Thyroid gland (tissue), 4 donors: Measurements from ENCODE around the gene VIT. TPM values are rescaled to one million over a fixed set of nuclear protein-coding genes. Genes with fewer than 3 reads are reported as not detected.

Experiments used
- DNase-seq, 2 donors: peaks; one replicate each; pipeline ENCODE4 v3.0.0-alpha.2; 2019
- H3K27ac ChIP-seq, 3 donors: fragments of 200-600 bp; sonication (generic); 1 replicate in 2 of 3; 2 replicates in 1 of 3; pipeline ENCODE4 v1.5.1; 2016 to 2019; ENCODE audit warnings: mild to moderate bottlenecking in 1 of 3, moderate library complexity in 1 of 3
- H3K27me3 ChIP-seq: fragments of 200-600 bp; sonication (generic); one replicate; pipeline ENCODE4 v1.5.1; 2019
- H3K36me3 ChIP-seq, 2 donors: fragments of 200-600 bp; sonication (generic); one replicate each; pipeline ENCODE4 v1.5.1; 2016 to 2019
- H3K4me1 ChIP-seq, 2 donors: fragments of 200-600 bp; sonication (generic); one replicate each; pipeline ENCODE4 v1.5.1; 2017 to 2019
- H3K4me3 ChIP-seq, 3 donors: fragments of 200-600 bp; sonication (generic); replicated peaks in 1 of 3; 1 replicate in 2 of 3; 2 replicates in 1 of 3; pipeline ENCODE4 v1.5.1; 2016; ENCODE audit warnings: mild to moderate bottlenecking in 1 of 3
- H3K9me3 ChIP-seq: fragments of 200-600 bp; sonication (generic); one replicate; pipeline ENCODE4 v1.5.1; 2017
- CTCF ChIP-seq, 6 experiments: fragments of 200-600 bp in 3 of 6; fragments of 450-650 bp in 3 of 6; sonication (generic) in 3 of 6; IDR thresholded peaks; one replicate each; pipeline ENCODE4 v1.5.1; 2016 to 2019; ENCODE audit warnings: antibody characterized with exemption in 6 of 6, mild to moderate bottlenecking in 2 of 6, inconsistent platforms in 1 of 6, moderate library complexity in 1 of 6
- POLR2A ChIP-seq, 2 donors: fragments of 450-650 bp; IDR thresholded peaks; one replicate each; pipeline ENCODE4 v1.6.1; 2017; ENCODE audit warnings: antibody characterized with exemption in 2 of 2, mild to moderate bottlenecking in 2 of 2, moderate library complexity in 1 of 2
- WGBS, 2 donors: methylation state at CpG; one replicate each; pipeline ENCODE4 v1.1.5; 2017; 5-methylcytosine and 5-hydroxymethylcytosine counted together
- intact Hi-C: fragments of 100-400 bp; cut with DNase I; formaldehyde crosslinking; loops from one replicate; pipeline ENCODE4 v1.15.1; 2023
- total RNA-seq, 4 donors: library from RNA; depleted of rRNA; stranded (reverse); fragments of >200 nt; gene quantifications; one replicate each; pipeline ENCODE4 v1.2.3, GENCODE V29; 2016

The VIT gene
- total RNA-seq, 4 donors from 2014 or later = 9.4 to 24.7 (median 20.6) TPM

DNA sequence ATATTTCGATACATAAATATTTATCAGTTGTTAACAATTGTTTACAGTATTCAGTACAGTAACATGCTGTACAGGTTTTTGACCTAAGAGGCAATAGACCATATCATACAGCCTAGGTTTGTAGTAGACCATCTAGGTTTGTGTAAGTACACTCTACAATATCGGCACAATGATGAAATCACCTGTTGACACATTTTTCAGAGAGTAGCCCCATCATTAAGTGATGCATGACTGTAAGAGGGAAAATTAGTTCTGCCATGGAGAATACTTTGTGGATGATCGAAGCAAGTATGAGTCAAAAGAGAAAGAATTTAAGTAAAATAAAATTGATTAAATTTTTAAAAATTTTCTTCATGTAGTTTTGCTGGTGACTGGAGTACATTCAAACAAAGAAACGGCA lies 32.6 kb downstream of the VIT start:
- Histone ChIP-seq H3K36me3 (no peaks in the 10 kb centered on the region), H3K9me3 (no peaks in the 10 kb centered on the region), H3K4me3 (no peak overlapping the region), H3K27me3 (no peaks in the 10 kb centered on the region), H3K27ac (no peak overlapping the region), H3K4me1 (no peaks in the 10 kb centered on the region)
- DNase-seq = no peak
- intact Hi-C loops = no loop called here
- 72 to 75% methylated on average over 4 of the region's 4 CpGs for WGBS, 2 donors
- no peak for TF ChIP-seq POLR2A (IDR thresholded peaks at IDR 0.05)
- TF ChIP-seq CTCF (IDR thresholded peaks at IDR 0.05) = no peak

GRCh38 chr2:36731941-36732672 lies 35.6 kb downstream of the VIT start:
- Histone ChIP-seq H3K4me1 (no peaks in the 10 kb centered on the region), H3K27me3 (no peaks in the 10 kb centered on the region), H3K9me3 (no peaks in the 10 kb centered on the region), H3K27ac (no peak overlapping the region), H3K4me3 (no peak overlapping the region), H3K36me3 (no peaks in the 10 kb centered on the region)
- TF ChIP-seq CTCF (IDR thresholded peaks at IDR 0.05) = no peak
- no peak for TF ChIP-seq POLR2A (IDR thresholded peaks at IDR 0.05)
- WGBS, 2 donors = 50 to 63% methylated on average over 5 of the region's 5 CpGs
- intact Hi-C loops = no loop called here
- no peak for DNase-seq

GRCh38 chr2:36732673-36733036 lies 36.1 kb downstream of the VIT start:
- 68 to 71% methylated on average over 3 of the region's 3 CpGs for WGBS, 2 donors
- intact Hi-C loops = no loop called here

DNA sequence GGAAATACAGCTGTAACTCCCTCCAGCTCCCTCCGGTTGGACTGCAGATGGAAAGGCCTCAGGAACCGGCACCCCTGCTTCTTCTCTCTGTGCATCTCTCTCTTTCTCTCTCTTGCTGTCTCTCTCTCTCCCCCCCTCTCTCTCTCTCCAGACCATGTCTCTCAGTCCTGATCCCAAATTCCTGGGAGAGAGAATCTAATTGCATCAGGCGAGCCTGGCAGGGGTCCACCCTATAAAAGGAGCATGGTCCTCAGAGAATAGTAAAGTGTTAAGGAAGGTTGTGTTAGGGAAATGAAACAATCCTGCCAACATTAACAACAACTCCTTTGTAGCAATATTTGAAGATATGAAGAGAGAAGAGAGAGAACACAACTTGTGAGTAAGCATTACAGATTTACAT lies 36.7 kb downstream of the VIT start:
- 82 to 91% methylated on average over 3 of the region's 3 CpGs for WGBS, 2 donors
- no peak for DNase-seq
- Histone ChIP-seq H3K27ac (no peak overlapping the region), H3K4me3 (no peak overlapping the region), H3K36me3 (no peaks in the 10 kb centered on the region), H3K4me1 (no peaks in the 10 kb centered on the region), H3K9me3 (no peaks in the 10 kb centered on the region), H3K27me3 (no peaks in the 10 kb centered on the region)
- intact Hi-C loops = no loop called here
- TF ChIP-seq CTCF (IDR thresholded peaks at IDR 0.05) (no peak), POLR2A (IDR thresholded peaks at IDR 0.05) (no peak)

More at GRCh38 chr2:36732673-36733036, 36.1 kb downstream of the VIT start:
- no peaks in the 10 kb centered on the region for H3K36me3 ChIP-seq
- H3K4me3 ChIP-seq = no peak overlapping the region
- no peaks in the 10 kb centered on the region for H3K4me1 ChIP-seq
- H3K27ac ChIP-seq = no peak overlapping the region
- no peaks in the 10 kb centered on the region for H3K9me3 ChIP-seq
- TF ChIP-seq CTCF (IDR thresholded peaks at IDR 0.05) (no peak), POLR2A (IDR thresholded peaks at IDR 0.05) (no peak)
- DNase-seq = no peak
- no peaks in the 10 kb centered on the region for H3K27me3 ChIP-seq

- 84 to 90% methylated on average over 2 of the region's 2 CpGs for WGBS, 2 donors
- TF ChIP-seq CTCF (IDR thresholded peaks at IDR 0.05) = no peak
- no peak for TF ChIP-seq POLR2A (IDR thresholded peaks at IDR 0.05)
- DNase-seq = no peak
These were observed 37.8 kb downstream of the VIT start for GRCh38 chr2:36734304-36734703.

More at GRCh38 chr2:36734304-36734703, 37.8 kb downstream of the VIT start:
- Histone ChIP-seq H3K27ac (no peak overlapping the region), H3K9me3 (no peaks in the 10 kb centered on the region), H3K27me3 (no peaks in the 10 kb centered on the region), H3K4me1 (no peaks in the 10 kb centered on the region), H3K4me3 (no peak overlapping the region), H3K36me3 (no peaks in the 10 kb centered on the region)
- intact Hi-C loops = no loop called here
